Activated naive CD4-positive, alpha-beta T cell (primary cell): ENCODE results near the gene FBLN7.
"Not testable (repeated sequence)": the region's sequence is repeated elsewhere in the genome, so short reads cannot be mapped to it uniquely, and the experiment has no call there.

Experiments
- DNase-seq, 4 experiments: peaks; one replicate each; lab custom pipeline; 2025; lab: John Stamatoyannopoulos, UW

FBLN7 gene

GRCh38 chr2:112138159-112139032, at the start of gene FBLN7:
Gene FBLN7 (plus strand): TSS chr2:112138385. CDS start chr2:112138656, 271 bp downstream.
- no peak for DNase-seq

- DNase-seq = no peak
Measured at GRCh38 chr2:112089375-112089774, 48.8 kb upstream of the FBLN7 start.

GRCh38 chr2:112092286-112093041, 45.7 kb upstream of the FBLN7 start:
- DNase-seq = no peak

GRCh38 chr2:112093216-112093615, 45.0 kb upstream of the FBLN7 start:
- no peak for DNase-seq

- no peak for DNase-seq
Measured at GRCh38 chr2:112095681-112096080, 42.5 kb upstream of the FBLN7 start.

- no peak for DNase-seq
Measured at GRCh38 chr2:112096098-112096497, 42.1 kb upstream of the FBLN7 start.

GRCh38 chr2:112108178-112108832, 29.9 kb upstream of the FBLN7 start:
- no peak for DNase-seq

GRCh38 chr2:112109278-112109677, 28.9 kb upstream of the FBLN7 start:
- DNase-seq = no peak

GRCh38 chr2:112110966-112111365, 27.2 kb upstream of the FBLN7 start:
- no peak for DNase-seq

GRCh38 chr2:112113354-112113753, 24.8 kb upstream of the FBLN7 start:
- not testable (repeated sequence) for DNase-seq

- DNase-seq = no peak
Measured at GRCh38 chr2:112118148-112118547, 20.0 kb upstream of the FBLN7 start.

GRCh38 chr2:112121682-112122254, 16.4 kb upstream of the FBLN7 start:
- peak in 1 of 4 experiments; percentile 9 for DNase-seq

GRCh38 chr2:112129060-112129459, 9.1 kb upstream of the FBLN7 start:
- DNase-seq = no peak

GRCh38 chr2:112133344-112133743, 4.8 kb upstream of the FBLN7 start:
- DNase-seq = no peak

GRCh38 chr2:112134120-112134519, 4.1 kb upstream of the FBLN7 start:
- no peak for DNase-seq

GRCh38 chr2:112136096-112136495, 2.1 kb upstream of the FBLN7 start:
- DNase-seq = no peak

- DNase-seq = no peak
Measured at GRCh38 chr2:112137516-112138158, 548 bp upstream of the FBLN7 start.

- not testable (repeated sequence) for DNase-seq
Measured at GRCh38 chr2:112139033-112139614, 939 bp downstream of the FBLN7 start.

- not testable (repeated sequence) for DNase-seq
Measured at GRCh38 chr2:112139661-112140204, 1.5 kb downstream of the FBLN7 start.

- no peak for DNase-seq
Measured at GRCh38 chr2:112140205-112140802, 2.1 kb downstream of the FBLN7 start.
